Brain microvascular endothelial cell (primary cell): Measurements from ENCODE around the gene SLC39A13.

Source experiments
- DNase-seq: peaks from one replicate; pipeline ENCODE4 v3.0.0-alpha.2; 2020
- H3K27ac ChIP-seq: fragments of 250-450 bp; sonication (Bioruptor Pico); 2 replicates; pipeline ENCODE4 v1.5.1; 2020; ENCODE audit warnings: mild to moderate bottlenecking, moderate library complexity
- H3K27me3 ChIP-seq: fragments of 250-450 bp; sonication (Bioruptor Pico); replicated peaks from 2 replicates; pipeline ENCODE4 v1.5.1; 2020; ENCODE audit warnings: mild to moderate bottlenecking
- H3K36me3 ChIP-seq: fragments of 250-450 bp; sonication (Bioruptor Pico); replicated peaks from 2 replicates; pipeline ENCODE4 v1.5.1; 2020; ENCODE audit warnings: mild to moderate bottlenecking
- H3K4me3 ChIP-seq: 2 replicates; pipeline ENCODE4 v1.5.1; 2011; ENCODE audit warnings: low read depth, mild to moderate bottlenecking, control low read depth, low read length, moderate library complexity
- CTCF ChIP-seq: IDR thresholded peaks from 2 replicates; pipeline ENCODE4 v1.5.1; 2011; ENCODE audit warnings: low read depth, mild to moderate bottlenecking, moderate library complexity, low read length, control low read depth, inconsistent platforms; ENCODE audit errors: missing control alignments
- in situ Hi-C: cut with HindIII; loops from 2 replicates; pipeline ENCODE4 v1.10.0; 2017; ENCODE audit warnings: low sequenced_read_pairs, low pct_ligation_motif_present

The SLC39A13 gene

GRCh38 chr11:47440054-47440476 is 31.7 kb downstream of the SLC39A13 start:
- DNase-seq: no peak
- in situ Hi-C loops: no loop called here
- Histone ChIP-seq H3K4me3 (no peak overlapping the region), H3K27me3 (no peaks in the 10 kb centered on the region), H3K36me3 (no peaks in the 10 kb centered on the region), H3K27ac (no peak overlapping the region)
- TF ChIP-seq CTCF: no peak

- in situ Hi-C loops: no loop called here
- no peak for TF ChIP-seq CTCF
Observed at GRCh38 chr11:47441421-47441820, 33.0 kb downstream of the SLC39A13 start.

GRCh38 chr11:47442514-47442913 is 34.1 kb downstream of the SLC39A13 start:
- Histone ChIP-seq H3K27ac (no peak overlapping the region), H3K4me3 (no peak overlapping the region), H3K36me3 (no peaks in the 10 kb centered on the region), H3K27me3 (no peaks in the 10 kb centered on the region)
- no peak for TF ChIP-seq CTCF
- DNase-seq: no peak
- in situ Hi-C loops: no loop called here

More at GRCh38 chr11:47441421-47441820, 33.0 kb downstream of the SLC39A13 start:
- no peaks in the 10 kb centered on the region for H3K36me3 ChIP-seq
- no peak for DNase-seq
- H3K4me3 ChIP-seq: no peak overlapping the region
- no peaks in the 10 kb centered on the region for H3K27me3 ChIP-seq
- no peak overlapping the region for H3K27ac ChIP-seq

GRCh38 chr11:47443028-47443700 is 34.8 kb downstream of the SLC39A13 start:
- Histone ChIP-seq H3K4me3 (no peak overlapping the region), H3K27ac (no peak overlapping the region), H3K36me3 (no peaks in the 10 kb centered on the region), H3K27me3 (no peaks in the 10 kb centered on the region)
- no peak for DNase-seq
- in situ Hi-C loops: no loop called here
- TF ChIP-seq CTCF: no peak

GRCh38 chr11:47443817-47444216 is 35.4 kb downstream of the SLC39A13 start:
- Histone ChIP-seq H3K4me3 (no peak overlapping the region), H3K27ac (no peak overlapping the region), H3K27me3 (no peaks in the 10 kb centered on the region), H3K36me3 (no peaks in the 10 kb centered on the region)
- no peak for DNase-seq
- in situ Hi-C loops: no loop called here
- no peak for TF ChIP-seq CTCF

GRCh38 chr11:47445840-47446239 is 37.5 kb downstream of the SLC39A13 start:
- Histone ChIP-seq H3K36me3 (no peaks in the 10 kb centered on the region), H3K27ac (no peak overlapping the region), H3K27me3 (no peaks in the 10 kb centered on the region), H3K4me3 (no peak overlapping the region)
- no peak for DNase-seq
- no peak for TF ChIP-seq CTCF
- in situ Hi-C loops: no loop called here
